Fibroblast of lung (primary cell): Measurements from ENCODE around the gene STKLD1.
"Not testable (repeated sequence)": the region's sequence is repeated elsewhere in the genome, so short reads cannot be mapped to it uniquely, and the experiment has no call there.

Experiments
- EZH2 ChIP-seq: IDR thresholded peaks from 2 replicates; pipeline ENCODE4 v1.5.1; 2012; ENCODE audit warnings: low read length, control low read depth, mild to moderate bottlenecking; ENCODE audit errors: missing control alignments
- TF ChIP-seq, protein P1 (sequence below), 2 donors: IDR thresholded peaks in 1 of 2; conservative IDR thresholded peaks in 1 of 2; 1 replicate in 1 of 2; 2 replicates in 1 of 2; pipeline ENCODE4 v1.5.1; 2011 to 2012; ENCODE audit warnings: low read length in 2 of 2, control low read depth in 1 of 2, inconsistent platforms in 1 of 2, low read depth in 1 of 2, mild to moderate bottlenecking in 1 of 2

DNA sequence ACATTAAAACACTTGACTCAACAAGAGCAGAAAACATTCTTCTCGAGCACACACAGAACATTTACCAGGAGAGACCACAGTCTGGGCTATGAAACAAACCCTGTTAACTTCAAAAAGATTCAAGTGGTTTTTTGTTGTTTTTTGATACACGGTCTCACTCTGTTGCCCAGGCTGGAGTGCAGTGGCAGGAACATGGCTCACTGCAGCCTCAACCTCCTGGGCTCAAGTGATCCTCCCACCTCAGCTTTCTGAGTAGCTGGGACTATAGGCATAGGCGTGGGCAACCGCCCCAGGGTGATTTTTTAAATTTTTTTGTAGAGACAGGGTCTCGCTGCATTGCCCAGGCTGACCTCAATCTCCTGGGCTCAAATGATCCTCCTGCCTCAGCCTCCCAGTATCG is 49.1 kb upstream of the STKLD1 start:
- TF ChIP-seq, protein P1, sequence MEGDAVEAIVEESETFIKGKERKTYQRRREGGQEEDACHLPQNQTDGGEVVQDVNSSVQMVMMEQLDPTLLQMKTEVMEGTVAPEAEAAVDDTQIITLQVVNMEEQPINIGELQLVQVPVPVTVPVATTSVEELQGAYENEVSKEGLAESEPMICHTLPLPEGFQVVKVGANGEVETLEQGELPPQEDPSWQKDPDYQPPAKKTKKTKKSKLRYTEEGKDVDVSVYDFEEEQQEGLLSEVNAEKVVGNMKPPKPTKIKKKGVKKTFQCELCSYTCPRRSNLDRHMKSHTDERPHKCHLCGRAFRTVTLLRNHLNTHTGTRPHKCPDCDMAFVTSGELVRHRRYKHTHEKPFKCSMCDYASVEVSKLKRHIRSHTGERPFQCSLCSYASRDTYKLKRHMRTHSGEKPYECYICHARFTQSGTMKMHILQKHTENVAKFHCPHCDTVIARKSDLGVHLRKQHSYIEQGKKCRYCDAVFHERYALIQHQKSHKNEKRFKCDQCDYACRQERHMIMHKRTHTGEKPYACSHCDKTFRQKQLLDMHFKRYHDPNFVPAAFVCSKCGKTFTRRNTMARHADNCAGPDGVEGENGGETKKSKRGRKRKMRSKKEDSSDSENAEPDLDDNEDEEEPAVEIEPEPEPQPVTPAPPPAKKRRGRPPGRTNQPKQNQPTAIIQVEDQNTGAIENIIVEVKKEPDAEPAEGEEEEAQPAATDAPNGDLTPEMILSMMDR (conservative IDR thresholded peaks at IDR 0.05 in 1 of 2, IDR thresholded peaks at IDR 0.05 in 1 of 2; ENCODE audit: low read depth in 1 of 2, low read length in 2 of 2), result not testable (repeated sequence)
- TF ChIP-seq EZH2, result not testable (repeated sequence)
